ENCODE measurements around the gene COX4I2. TPM values are rescaled to one million over a fixed set of nuclear protein-coding genes. Genes with fewer than 3 reads are reported as not detected.

COX4I2 gene
- total and polyA plus RNA-seq, 2 donors: 4.1 to 5.4 TPM

DNA sequence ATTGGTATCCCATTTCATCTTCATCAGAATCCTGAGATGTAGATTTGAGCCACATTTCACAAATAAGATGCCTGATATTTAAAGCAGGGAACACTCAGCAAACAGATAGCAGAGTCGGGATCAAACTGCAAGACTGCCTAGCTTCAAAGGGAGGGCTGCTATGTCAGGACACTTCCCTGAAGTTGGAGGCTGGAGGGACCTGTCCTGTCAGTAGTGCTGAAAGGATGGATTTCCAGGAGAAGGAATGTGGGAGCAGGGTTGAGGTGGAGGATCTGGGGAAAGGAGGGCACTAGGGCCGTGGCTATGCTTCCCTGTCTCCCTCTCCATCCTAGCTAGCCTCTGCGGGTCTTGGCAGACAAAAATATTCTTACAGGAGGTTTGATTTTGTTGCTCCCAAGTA is 32.2 kb downstream of the COX4I2 start:
- Histone ChIP-seq H3K36me3 (ENCODE audit: control insufficient read depth in 2 of 2, insufficient read depth in 2 of 2, low read length in 1 of 2) (peaks cover 50 to 83% of the 10 kb centered on the region in 2 donors), H3K4me1 (ENCODE audit: control insufficient read depth in 2 of 2, insufficient read depth in 2 of 2, low read length in 2 of 2) (peaks cover 32 to 79% of the 10 kb centered on the region in 2 donors), H3K9me3 (ENCODE audit: control insufficient read depth in 2 of 2, insufficient read depth in 1 of 2, low read length in 1 of 2) (no peaks in the 10 kb centered on the region), H3K27ac (ENCODE audit: low read depth in 1 of 2, low read length in 1 of 2) (no peak overlapping the region), H3K4me3 (ENCODE audit: low read length in 2 of 2) (no peak overlapping the region), H3K27me3 (ENCODE audit: control insufficient read depth in 2 of 2, insufficient read depth in 1 of 2, low read length in 1 of 2) (no peaks in the 10 kb centered on the region)
- DNase-seq (ENCODE audit: low read depth in 6 of 9, low spot score in 9 of 9): no peak
- WGBS: 95% methylated on average over 3 of the region's 3 CpGs

DNA sequence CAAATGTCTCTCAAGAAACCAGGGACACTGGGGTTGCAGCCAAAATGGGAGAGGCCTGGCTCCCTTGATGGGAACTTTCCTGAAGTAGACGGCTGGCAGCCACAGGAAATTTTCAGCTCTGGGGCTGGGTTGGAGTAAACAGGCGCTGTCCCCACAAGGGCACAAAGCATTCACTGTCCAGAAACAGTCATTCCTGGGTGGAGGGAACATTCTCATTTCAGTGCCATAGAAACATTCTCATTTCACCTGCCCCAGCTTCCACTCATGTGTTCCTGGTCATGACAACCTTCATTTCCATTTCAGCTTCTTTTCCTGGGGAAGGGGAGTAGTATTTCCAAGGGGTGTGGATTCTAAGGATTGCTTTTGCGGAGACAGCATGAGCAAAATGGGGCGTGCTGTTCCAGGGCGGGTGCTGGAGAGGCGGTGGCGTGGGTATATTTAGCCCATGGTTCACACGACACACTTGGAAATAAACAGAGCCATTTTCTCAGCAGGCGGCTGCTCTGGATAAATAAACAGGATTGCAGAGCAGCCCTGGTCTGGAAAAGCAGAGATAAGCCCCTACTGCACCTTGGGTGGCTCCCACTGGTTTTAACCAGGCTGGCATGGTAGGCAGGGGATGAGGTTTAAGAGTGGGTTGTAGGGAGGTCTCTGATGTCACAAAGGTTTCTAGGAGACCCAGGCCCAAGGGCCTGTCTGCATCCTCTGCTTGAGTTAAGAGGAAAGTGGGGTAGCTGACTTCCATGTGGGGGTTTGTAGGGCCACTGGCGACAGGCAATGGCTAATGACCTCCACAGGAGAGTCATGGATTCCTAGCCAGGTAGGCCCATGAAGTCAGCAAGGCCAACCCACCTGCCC is 32.9 kb downstream of the COX4I2 start:
- Histone ChIP-seq H3K9me3 (ENCODE audit: control insufficient read depth in 2 of 2, insufficient read depth in 1 of 2, low read length in 1 of 2) (no peaks in the 10 kb centered on the region), H3K4me1 (ENCODE audit: control insufficient read depth in 2 of 2, insufficient read depth in 2 of 2, low read length in 2 of 2) (peaks cover 27 to 79% of the 10 kb centered on the region in 2 donors), H3K36me3 (ENCODE audit: control insufficient read depth in 2 of 2, insufficient read depth in 2 of 2, low read length in 1 of 2) (peaks cover 42 to 83% of the 10 kb centered on the region in 2 donors), H3K4me3 (ENCODE audit: low read length in 2 of 2) (no peak overlapping the region), H3K27me3 (ENCODE audit: control insufficient read depth in 2 of 2, insufficient read depth in 1 of 2, low read length in 1 of 2) (no peaks in the 10 kb centered on the region), H3K27ac (ENCODE audit: low read depth in 1 of 2, low read length in 1 of 2) (peak overlapping the region; percentile 47 to 58)
- no peak for DNase-seq (ENCODE audit: low read depth in 6 of 9, low spot score in 9 of 9)
- WGBS: 92% methylated on average over 10 of the region's 10 CpGs

DNA sequence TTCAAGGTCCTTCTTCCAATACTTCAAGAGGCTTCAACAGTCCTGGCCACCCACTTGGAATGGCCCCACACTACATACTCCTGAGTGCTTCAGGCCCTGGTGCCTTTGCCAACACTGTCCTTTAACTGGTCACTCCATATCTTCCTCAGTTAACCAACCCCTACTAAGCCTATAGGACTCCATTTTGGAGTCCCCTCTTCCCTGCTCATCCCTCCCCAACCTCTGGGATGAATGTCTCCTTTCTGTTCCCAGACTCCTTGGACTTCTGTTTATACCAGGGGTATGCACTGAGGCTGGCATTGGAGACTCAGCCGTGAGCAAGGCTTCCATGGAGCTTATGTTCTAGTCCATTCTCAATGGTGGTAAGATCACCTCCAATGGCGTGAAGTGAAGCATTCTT is 33.6 kb downstream of the COX4I2 start:
- Histone ChIP-seq H3K36me3 (ENCODE audit: control insufficient read depth in 2 of 2, insufficient read depth in 2 of 2, low read length in 1 of 2) (peaks cover 35 to 82% of the 10 kb centered on the region in 2 donors), H3K27me3 (ENCODE audit: control insufficient read depth in 2 of 2, insufficient read depth in 1 of 2, low read length in 1 of 2) (no peaks in the 10 kb centered on the region), H3K4me1 (ENCODE audit: control insufficient read depth in 2 of 2, insufficient read depth in 2 of 2, low read length in 2 of 2) (peaks cover 32 to 79% of the 10 kb centered on the region in 2 donors), H3K4me3 (ENCODE audit: low read length in 2 of 2) (no peak overlapping the region), H3K27ac (ENCODE audit: low read depth in 1 of 2, low read length in 1 of 2) (peak overlapping the region; percentile 56 to 58), H3K9me3 (ENCODE audit: control insufficient read depth in 2 of 2, insufficient read depth in 1 of 2, low read length in 1 of 2) (no peaks in the 10 kb centered on the region)
- no peak for DNase-seq (ENCODE audit: low read depth in 6 of 9, low spot score in 9 of 9)
- 96% methylated on average over 2 of the region's 2 CpGs for WGBS

DNA sequence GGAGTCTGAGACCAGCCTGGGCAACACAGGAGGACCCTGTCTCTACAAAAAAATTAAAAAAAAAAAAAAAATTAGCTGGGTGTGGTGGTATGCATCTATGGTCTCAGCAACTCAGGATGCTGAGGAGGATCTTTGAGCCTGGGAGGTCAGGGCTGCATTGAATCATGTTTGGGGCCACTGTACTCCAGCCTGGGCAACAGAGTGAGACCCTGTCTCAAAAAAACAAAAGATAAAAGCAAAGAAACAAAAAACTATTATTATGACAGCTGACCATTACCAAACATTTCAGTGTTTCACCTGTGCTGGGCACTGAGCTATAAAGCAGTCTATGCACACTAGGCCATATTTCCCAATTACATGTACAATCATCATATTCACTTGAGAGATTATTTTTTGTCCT is 35.7 kb downstream of the COX4I2 start:
- Histone ChIP-seq H3K9me3 (ENCODE audit: control insufficient read depth in 2 of 2, insufficient read depth in 1 of 2, low read length in 1 of 2) (no peaks in the 10 kb centered on the region), H3K36me3 (ENCODE audit: control insufficient read depth in 2 of 2, insufficient read depth in 2 of 2, low read length in 1 of 2) (peaks cover 39 to 87% of the 10 kb centered on the region in 2 donors), H3K4me1 (ENCODE audit: control insufficient read depth in 2 of 2, insufficient read depth in 2 of 2, low read length in 2 of 2) (peaks cover 49 to 82% of the 10 kb centered on the region in 2 donors), H3K4me3 (ENCODE audit: low read length in 2 of 2) (no peak overlapping the region), H3K27me3 (ENCODE audit: control insufficient read depth in 2 of 2, insufficient read depth in 1 of 2, low read length in 1 of 2) (no peaks in the 10 kb centered on the region), H3K27ac (ENCODE audit: low read depth in 1 of 2, low read length in 1 of 2) (peak overlapping the region in 1 of 2 donors; percentile 94)
- no peak for DNase-seq (ENCODE audit: low read depth in 6 of 9, low spot score in 9 of 9)

DNA sequence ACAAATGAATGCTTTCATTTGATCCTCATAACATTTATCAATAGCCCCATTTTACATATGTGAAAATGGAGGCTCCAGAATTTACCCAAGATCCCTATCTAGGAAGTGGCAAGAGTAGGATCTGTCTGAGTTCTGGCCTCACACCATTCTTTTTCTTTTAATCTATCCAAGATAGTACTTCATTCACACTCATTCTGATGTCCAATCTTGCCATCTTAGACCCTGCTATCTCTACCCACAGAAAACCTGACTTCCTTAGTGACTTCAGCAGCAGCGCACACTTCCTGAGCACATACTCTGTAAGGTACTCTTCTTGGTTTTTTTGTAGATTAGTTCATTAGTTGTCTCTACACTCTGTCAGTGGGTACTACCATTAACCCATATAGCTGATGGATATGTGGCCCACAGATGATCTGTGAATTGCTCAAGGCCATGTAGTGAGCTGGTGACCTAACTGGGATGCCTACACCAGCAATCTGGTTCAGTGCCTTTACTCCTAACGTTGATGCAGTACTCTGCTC is 36.3 kb downstream of the COX4I2 start:
- Histone ChIP-seq H3K4me1 (ENCODE audit: control insufficient read depth in 2 of 2, insufficient read depth in 2 of 2, low read length in 2 of 2) (peaks cover 54 to 87% of the 10 kb centered on the region in 2 donors), H3K36me3 (ENCODE audit: control insufficient read depth in 2 of 2, insufficient read depth in 2 of 2, low read length in 1 of 2) (peaks cover 45 to 89% of the 10 kb centered on the region in 2 donors), H3K9me3 (ENCODE audit: control insufficient read depth in 2 of 2, insufficient read depth in 1 of 2, low read length in 1 of 2) (no peaks in the 10 kb centered on the region), H3K27ac (ENCODE audit: low read depth in 1 of 2, low read length in 1 of 2) (peak overlapping the region; percentile 68 to 94), H3K4me3 (ENCODE audit: low read length in 2 of 2) (no peak overlapping the region), H3K27me3 (ENCODE audit: control insufficient read depth in 2 of 2, insufficient read depth in 1 of 2, low read length in 1 of 2) (no peaks in the 10 kb centered on the region)
- peak in 1 of 9 donors; percentile 65 for DNase-seq (ENCODE audit: low read depth in 6 of 9, low spot score in 9 of 9)
- 27% methylated on average over 2 of the region's 2 CpGs for WGBS

DNA sequence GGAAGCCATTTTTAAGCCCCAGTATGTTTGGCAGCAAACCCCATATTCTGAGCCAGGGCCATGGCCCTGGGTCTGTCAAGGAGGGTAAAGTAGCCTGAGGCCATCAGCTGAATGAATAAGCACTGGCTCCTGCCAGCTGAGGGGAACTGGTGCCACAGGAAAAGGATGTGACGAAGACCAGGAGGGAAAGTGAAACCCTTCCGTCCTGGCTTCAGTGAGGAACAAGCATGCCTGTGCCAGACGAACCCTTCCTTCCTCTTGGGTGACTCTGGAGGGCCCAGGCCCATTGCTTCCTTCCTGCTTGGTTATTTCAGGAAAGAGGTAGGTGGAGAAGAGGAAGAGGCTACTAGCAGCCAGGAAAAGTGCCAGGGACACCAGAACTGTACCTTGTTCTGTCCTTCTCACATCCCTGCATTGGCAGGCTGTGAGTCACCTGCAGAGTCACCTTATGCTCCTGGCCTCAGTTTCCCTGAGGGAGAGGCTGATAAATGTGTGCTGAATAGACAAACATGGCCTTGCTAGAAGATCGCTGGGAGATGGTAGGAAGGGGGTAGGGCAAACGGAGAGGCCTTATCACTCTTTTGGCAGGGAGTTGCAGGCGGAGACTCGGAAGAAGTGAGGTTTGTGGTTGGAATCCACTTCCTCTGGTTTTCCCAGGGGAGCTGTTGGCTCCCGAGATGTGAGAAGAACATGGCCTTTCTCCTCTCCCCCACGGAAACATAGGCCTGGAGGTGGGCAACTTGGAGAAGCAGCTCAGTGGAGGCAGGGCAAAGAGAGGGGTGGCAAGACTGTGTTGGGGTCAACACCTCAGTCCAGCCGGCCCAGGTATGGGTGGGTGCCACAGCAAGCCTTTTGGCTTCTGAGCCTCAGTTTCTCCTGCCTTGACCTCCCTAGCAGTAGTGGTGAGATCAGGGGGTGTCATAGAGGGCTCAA is 37.4 kb downstream of the COX4I2 start:
- peak in 3 of 9 donors; percentile 68 to 85 (median 76) for DNase-seq (ENCODE audit: low read depth in 6 of 9, low spot score in 9 of 9)
- Histone ChIP-seq H3K36me3 (ENCODE audit: control insufficient read depth in 2 of 2, insufficient read depth in 2 of 2, low read length in 1 of 2) (peaks cover 42 to 88% of the 10 kb centered on the region in 2 donors), H3K4me1 (ENCODE audit: control insufficient read depth in 2 of 2, insufficient read depth in 2 of 2, low read length in 2 of 2) (peaks cover 65 to 95% of the 10 kb centered on the region in 2 donors), H3K4me3 (ENCODE audit: low read length in 2 of 2) (peak overlapping the region; percentile 47 to 52), H3K27ac (ENCODE audit: low read depth in 1 of 2, low read length in 1 of 2) (peak overlapping the region; percentile 68 to 94), H3K27me3 (ENCODE audit: control insufficient read depth in 2 of 2, insufficient read depth in 1 of 2, low read length in 1 of 2) (no peaks in the 10 kb centered on the region), H3K9me3 (ENCODE audit: control insufficient read depth in 2 of 2, insufficient read depth in 1 of 2, low read length in 1 of 2) (no peaks in the 10 kb centered on the region)
- WGBS: 5% methylated on average over 10 of the region's 10 CpGs

DNA sequence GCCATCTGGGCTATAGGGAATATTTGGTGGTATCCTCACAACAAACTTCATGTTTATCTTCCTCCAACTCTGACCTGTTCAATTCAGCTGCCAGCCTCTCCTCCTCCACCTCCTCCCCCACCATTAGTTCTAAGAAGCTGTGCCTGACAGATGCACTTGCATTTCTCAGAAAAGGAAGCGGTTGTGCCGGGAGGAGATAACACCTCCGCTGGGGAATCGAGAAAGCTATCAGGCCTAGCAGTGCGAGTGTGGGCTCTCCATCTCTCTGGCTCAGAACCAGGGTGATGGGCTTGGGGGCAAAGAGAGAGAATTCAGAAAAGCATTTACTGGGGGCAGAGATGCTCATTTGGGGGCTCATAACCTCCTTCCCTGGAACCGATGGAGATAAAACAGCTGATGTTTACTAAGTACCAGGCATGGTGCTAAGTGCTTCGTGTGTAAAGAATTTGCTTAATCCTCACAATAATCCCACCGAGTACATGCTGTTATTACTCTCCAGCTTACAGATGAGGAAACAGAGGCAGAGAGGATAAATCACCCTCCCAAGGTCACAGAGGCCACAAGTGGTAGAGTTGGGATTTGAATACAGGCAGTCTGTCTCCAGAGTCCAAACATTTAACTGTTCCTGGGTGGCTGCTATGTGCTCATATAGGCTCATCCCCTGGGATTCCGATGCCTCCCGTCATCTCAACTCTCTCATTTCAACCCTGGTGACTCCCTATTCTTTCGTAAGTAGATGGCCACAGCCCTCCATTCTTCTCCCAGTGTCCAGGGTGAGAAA is 38.3 kb downstream of the COX4I2 start:
- Histone ChIP-seq H3K9me3 (ENCODE audit: control insufficient read depth in 2 of 2, insufficient read depth in 1 of 2, low read length in 1 of 2) (no peaks in the 10 kb centered on the region), H3K4me3 (ENCODE audit: low read length in 2 of 2) (peak overlapping the region; percentile 47 to 52), H3K27me3 (ENCODE audit: control insufficient read depth in 2 of 2, insufficient read depth in 1 of 2, low read length in 1 of 2) (no peaks in the 10 kb centered on the region), H3K27ac (ENCODE audit: low read depth in 1 of 2, low read length in 1 of 2) (peak overlapping the region; percentile 68 to 94), H3K36me3 (ENCODE audit: control insufficient read depth in 2 of 2, insufficient read depth in 2 of 2, low read length in 1 of 2) (peaks cover 38 to 88% of the 10 kb centered on the region in 2 donors), H3K4me1 (ENCODE audit: control insufficient read depth in 2 of 2, insufficient read depth in 2 of 2, low read length in 2 of 2) (peaks cover 66 to 94% of the 10 kb centered on the region in 2 donors)
- WGBS: 29% methylated on average over 11 of the region's 11 CpGs
- DNase-seq (ENCODE audit: low read depth in 6 of 9, low spot score in 9 of 9): peak in 5 of 9 donors; percentile 54 to 89 (median 73)

DNA sequence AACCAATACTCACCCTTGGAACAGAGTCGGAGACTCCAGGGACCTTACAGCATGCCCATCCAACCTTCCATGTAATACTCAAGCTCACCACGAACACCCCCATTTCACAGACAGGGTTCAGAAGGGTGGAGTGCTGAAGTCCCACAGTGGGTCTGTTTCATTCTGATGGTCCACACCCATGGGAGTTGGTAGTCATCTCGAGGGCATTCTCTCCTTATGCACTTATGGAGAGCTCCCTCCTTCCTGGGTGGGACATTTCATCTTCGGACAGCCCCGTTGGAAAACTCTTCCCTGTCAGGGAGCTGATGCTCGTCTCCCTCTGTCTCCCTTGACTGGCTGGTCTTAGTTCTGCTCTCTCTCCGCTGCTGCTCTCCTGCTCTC is 38.9 kb downstream of the COX4I2 start:
- Histone ChIP-seq H3K4me3 (ENCODE audit: low read length in 2 of 2) (peak overlapping the region; percentile 47 to 52), H3K27ac (ENCODE audit: low read depth in 1 of 2, low read length in 1 of 2) (peak overlapping the region; percentile 68 to 94), H3K27me3 (ENCODE audit: control insufficient read depth in 2 of 2, insufficient read depth in 1 of 2, low read length in 1 of 2) (no peaks in the 10 kb centered on the region), H3K9me3 (ENCODE audit: control insufficient read depth in 2 of 2, insufficient read depth in 1 of 2, low read length in 1 of 2) (no peaks in the 10 kb centered on the region), H3K4me1 (ENCODE audit: control insufficient read depth in 2 of 2, insufficient read depth in 2 of 2, low read length in 2 of 2) (peaks cover 69 to 94% of the 10 kb centered on the region in 2 donors), H3K36me3 (ENCODE audit: control insufficient read depth in 2 of 2, insufficient read depth in 2 of 2, low read length in 1 of 2) (peaks cover 37 to 88% of the 10 kb centered on the region in 2 donors)
- no peak for DNase-seq (ENCODE audit: low read depth in 6 of 9, low spot score in 9 of 9)
- WGBS: 94% methylated on average over 7 of the region's 7 CpGs

Data from thymus (tissue), 11 donors.